GM10266 (cell line): ENCODE data around the gene USP4.

ENCODE experiments used
- DNase-seq: peaks from one replicate; pipeline ENCODE4 v3.0.0; 2012; ENCODE audit errors: extremely low spot score
- CTCF ChIP-seq: IDR thresholded peaks from 2 replicates; pipeline ENCODE4 v1.5.1; 2012; ENCODE audit warnings: mild to moderate bottlenecking, low read depth; ENCODE audit not compliant: control insufficient read depth, insufficient read depth; ENCODE audit errors: missing control alignments

The USP4 gene

GRCh38 chr3:49327485-49327884 lies 12.4 kb downstream of the USP4 start:
- no peak for DNase-seq
- no peak for TF ChIP-seq CTCF

GRCh38 chr3:49324768-49325167 lies 15.1 kb downstream of the USP4 start:
- TF ChIP-seq CTCF, result no peak
- DNase-seq, result no peak

- no peak for DNase-seq
- no peak for TF ChIP-seq CTCF
These were observed 23.0 kb downstream of the USP4 start for GRCh38 chr3:49316696-49317457.

GRCh38 chr3:49313896-49314688 lies 25.8 kb downstream of the USP4 start:
- DNase-seq, result no peak
- no peak for TF ChIP-seq CTCF

- no peak for TF ChIP-seq CTCF
- peak; percentile 23 for DNase-seq
These were observed 28.6 kb downstream of the USP4 start for GRCh38 chr3:49311283-49311682.

- no peak for TF ChIP-seq CTCF
- DNase-seq, result no peak
These were observed 29.2 kb downstream of the USP4 start for GRCh38 chr3:49310677-49311076.

GRCh38 chr3:49305608-49306007 lies 34.2 kb downstream of the USP4 start:
- no peak for TF ChIP-seq CTCF
- no peak for DNase-seq
